GM19463 (cell line): Measurements from ENCODE around the gene PACSIN3.
"Not testable (repeated sequence)": the region's sequence is repeated elsewhere in the genome, so short reads cannot be mapped to it uniquely, and the experiment has no call there.

Source experiments
- ATAC-seq: cut with Tn5 transposase; IDR thresholded peaks from one replicate; pipeline ENCODE4 v1.9.1; 2021; ENCODE audit warnings: mild to moderate bottlenecking, moderate library complexity; ENCODE audit not compliant: unreplicated experiment

The PACSIN3 gene

GRCh38 chr11:47198161-47198560 lies 11.9 kb upstream of the PACSIN3 start:
- ATAC-seq: not testable (repeated sequence)

DNA sequence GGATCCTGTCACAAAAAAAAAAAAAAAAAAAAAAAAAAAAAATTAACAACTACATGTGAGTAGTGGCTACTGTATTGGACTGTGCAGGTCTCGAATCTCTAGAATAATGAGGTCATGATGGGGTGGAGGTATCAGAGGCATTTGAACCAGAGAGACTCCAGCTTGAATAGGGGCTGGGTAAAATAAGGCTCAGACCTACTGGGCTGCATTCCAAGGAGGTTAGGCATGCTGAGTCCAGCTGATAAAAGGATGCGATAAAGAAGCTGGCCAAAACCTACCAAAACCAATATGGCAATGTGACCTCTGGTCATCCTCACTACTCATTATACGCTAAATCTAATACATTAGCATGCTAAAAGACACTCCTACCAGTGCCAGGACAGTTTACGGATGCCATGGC lies 5.9 kb upstream of the PACSIN3 start:
- ATAC-seq: no peak

GRCh38 chr11:47191137-47191536 lies 4.9 kb upstream of the PACSIN3 start:
- ATAC-seq: not testable (repeated sequence)

DNA sequence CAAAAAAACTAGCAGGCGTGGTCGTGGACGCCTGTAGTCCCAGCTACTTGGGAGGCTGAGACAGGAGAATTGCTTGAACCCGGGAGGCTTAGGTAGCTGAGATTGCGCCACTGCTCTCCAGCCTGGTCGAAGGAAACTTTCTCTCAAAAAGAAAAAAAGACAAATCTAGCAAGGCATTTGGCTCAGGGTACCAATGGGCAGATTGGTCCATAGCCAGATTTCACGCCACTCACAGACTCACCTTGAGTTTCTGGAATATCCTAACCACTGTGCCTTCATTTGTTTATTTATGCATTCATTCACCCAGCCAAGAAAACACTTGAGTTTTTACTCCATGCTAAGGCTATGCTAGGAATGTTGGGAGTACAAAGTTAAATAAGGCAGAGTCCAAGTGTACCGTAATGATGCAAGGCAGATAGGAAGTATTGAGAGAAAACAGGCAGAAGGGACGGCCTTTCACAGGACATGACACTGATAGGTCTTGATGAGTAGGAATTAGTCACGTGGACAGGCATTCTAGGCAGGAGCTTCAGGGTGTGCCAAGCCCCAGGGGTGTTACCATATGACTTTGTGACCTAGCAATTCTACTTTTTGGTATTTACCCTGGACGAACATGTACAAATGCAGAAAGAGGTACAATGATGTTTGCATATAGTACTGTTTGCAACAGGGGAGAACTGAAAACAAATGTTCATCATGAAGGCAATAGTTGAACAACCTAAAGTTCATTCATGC lies 3.0 kb upstream of the PACSIN3 start:
- ATAC-seq: no peak

DNA sequence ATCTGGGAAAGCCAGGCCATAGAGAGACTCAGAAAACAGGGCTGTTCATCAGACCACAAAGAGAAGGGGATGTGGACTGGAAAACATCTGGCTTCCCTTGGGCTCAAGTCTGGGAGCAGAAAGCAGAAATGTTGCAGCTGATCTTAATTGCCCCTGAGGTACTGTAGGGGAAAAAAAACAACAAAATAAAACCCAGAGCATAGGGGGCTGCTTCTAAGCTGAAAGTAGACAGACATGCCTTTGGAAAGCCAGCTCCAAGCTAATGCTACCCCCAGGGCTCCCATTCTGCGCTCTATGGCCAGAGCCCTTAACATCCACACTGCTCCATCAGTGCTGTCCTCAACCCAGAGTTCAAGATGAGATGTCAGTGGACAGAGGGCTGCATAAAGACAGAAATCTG lies 2.0 kb upstream of the PACSIN3 start:
- ATAC-seq: no peak

DNA sequence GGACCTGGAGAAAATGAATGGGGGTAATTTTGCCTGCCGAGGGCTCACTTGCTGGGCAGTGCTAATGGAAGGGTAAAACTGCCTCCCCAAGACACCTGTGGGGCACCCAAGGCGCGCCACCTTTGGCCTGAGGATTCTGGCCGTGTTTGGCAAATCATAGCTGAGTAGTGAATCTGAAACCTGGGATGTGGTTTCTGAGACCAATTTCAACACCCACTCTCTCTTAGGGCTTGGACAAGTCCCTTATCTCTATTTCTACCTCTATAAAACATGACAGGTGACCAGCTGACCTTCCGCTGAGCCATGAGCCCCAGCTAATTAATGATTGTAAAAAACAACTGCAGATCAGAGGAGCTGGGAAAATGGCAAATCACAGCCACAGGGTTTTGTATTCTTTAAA lies 1.5 kb upstream of the PACSIN3 start:
- no peak for ATAC-seq

- ATAC-seq: peak; percentile 11
Measured at GRCh38 chr11:47186700-47187695, 764 bp upstream of the PACSIN3 start.

GRCh38 chr11:47185305-47186075 lies 744 bp downstream of the PACSIN3 start:
- ATAC-seq: peak; percentile 12

GRCh38 chr11:47184711-47185304 lies 1.4 kb downstream of the PACSIN3 start:
- ATAC-seq: no peak

DNA sequence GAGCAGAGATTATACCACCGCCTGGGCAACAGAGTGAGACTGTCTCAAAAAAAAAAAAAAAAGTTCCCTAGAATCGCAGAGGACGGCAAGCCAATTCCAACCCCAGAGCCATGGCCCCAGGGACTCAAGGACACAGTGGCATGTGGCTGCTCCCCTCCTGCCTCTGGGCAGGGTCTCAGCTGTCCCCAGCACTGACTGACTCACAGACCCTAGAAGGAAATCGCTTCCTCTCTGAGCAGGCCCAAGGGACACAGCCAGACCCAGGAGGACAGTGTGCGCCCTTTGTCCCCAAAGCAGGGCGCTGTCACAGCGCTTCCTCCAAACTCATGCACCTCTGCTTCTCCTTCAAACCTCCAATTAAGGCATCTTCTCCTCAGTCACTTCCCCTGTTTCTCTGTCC lies 2.3 kb downstream of the PACSIN3 start:
- ATAC-seq: no peak

GRCh38 chr11:47183031-47183856 lies 3.0 kb downstream of the PACSIN3 start:
- no peak for ATAC-seq

DNA sequence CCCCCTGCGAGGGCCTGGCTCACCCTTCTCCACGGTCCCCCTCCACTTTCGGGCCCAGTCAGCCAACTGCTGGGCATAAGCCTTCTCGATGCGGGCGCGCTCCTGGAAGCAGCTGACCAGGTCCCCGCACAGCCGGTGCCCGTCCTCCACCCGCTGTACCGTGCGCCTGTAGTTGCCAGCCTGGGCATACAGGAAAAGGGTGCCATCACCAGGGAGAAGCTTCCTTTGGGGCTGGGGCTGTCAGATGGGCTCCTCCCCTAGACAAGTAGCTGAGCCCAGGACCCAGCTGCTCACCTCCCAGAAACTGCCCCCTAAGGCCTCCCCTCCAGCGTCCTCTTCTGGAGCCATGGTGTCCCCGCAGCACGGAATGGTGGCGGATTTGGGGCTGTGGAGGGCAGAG lies 3.9 kb downstream of the PACSIN3 start:
- ATAC-seq: no peak

- ATAC-seq: no peak
Measured at GRCh38 chr11:47181271-47181670, 5.0 kb downstream of the PACSIN3 start.

DNA sequence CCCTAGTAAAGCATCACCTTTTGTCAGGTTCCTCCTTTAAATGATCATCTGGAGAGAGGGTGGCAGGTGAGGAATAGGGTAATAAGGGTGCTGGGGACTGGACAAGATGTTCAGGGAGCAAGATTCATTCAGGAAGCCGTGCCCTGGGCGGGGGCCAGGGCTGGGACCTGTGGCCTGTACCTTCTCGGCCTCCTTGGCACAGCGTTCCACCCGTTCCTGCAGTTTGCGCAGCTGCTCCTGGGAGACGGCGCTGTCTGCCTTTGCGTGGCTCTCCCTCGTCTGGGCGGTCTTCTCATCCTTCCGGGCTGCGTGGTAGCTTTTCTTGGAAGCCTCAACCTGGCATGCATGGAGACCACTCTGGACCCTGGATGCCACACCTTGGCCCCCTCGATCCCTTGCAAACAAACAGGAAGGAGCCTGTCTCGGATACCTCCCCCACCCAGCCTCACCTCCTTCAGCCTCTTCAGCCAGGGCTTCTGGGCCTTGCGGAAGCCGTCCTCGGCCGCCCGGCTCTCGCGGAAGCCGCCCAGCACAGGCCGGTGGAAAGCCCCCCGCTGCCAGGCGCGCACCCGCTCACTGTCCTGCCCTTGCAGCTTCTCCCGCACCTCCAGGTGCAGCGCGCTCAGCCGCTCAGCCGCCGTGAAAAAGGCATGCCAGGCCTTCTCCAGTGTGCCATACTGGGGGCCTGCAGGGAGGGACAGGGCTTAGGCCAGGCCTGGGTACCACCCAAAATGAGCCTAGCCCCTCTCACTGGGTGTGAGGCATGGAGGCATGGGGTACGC lies 6.0 kb downstream of the PACSIN3 start:
- no peak for ATAC-seq

- peak; percentile 20 for ATAC-seq
Measured at GRCh38 chr11:47179655-47179991, 6.6 kb downstream of the PACSIN3 start.

DNA sequence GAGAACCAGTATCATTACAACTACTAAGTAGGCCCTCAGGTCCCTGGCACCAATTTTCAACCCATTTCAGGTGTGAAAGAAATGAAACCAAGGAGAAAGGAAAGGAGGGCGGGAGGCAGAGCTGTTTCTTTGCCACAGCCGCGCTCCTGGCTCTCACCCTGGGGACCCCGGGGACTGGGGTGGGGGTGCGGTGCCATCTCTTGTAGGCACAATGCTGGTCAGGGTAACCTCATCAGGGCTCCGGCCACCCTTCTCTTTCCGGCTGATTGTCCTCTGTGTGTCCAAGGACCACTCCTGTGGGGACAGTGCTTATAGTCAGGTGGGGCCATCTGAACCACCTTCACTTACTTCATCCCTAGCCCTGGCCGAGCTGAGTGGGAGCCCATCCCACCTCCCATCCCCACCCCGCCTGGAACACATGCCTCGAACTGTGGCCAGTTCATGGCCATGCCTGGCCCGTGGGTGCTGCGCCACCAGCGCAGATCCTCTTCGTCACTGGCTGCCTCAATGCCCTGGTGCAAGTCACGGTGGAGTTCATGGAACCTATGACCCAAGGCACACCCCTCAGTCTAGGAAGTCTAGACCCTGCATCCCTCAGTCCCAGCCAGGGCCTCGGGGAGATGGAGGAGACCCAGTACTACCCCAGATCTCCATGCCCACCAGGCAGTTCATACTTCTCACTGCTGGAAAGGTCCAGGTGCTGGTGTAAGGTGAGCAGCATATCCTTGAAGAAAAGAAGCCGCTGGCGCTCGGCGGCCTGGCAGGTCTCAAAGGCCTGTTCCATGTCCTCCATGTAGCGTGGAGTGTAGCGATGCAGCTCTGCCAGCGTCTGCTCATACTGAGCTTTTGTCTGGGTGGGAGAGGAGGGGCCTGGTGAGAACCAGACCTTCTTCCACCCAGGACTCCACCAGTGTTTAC lies 7.2 kb downstream of the PACSIN3 start:
- ATAC-seq: no peak

GRCh38 chr11:47178316-47178715 lies 7.9 kb downstream of the PACSIN3 start:
- no peak for ATAC-seq

- no peak for ATAC-seq
Measured at GRCh38 chr11:47177846-47178245, 8.4 kb downstream of the PACSIN3 start.
